HG02642 (cell line): ENCODE results near the gene CCDC88B.
A peak's percentile ranks its signal among the peaks of the same experiment; 100 is the strongest.
"Not testable (repeated sequence)": the region's sequence is repeated elsewhere in the genome, so short reads cannot be mapped to it uniquely, and the experiment has no call there.

Experiments
- ATAC-seq: cut with Tn5 transposase; IDR thresholded peaks from one replicate; pipeline ENCODE4 v1.9.1; 2021; ENCODE audit warnings: mild to moderate bottlenecking; ENCODE audit not compliant: unreplicated experiment, poor library complexity

Gene CCDC88B

DNA sequence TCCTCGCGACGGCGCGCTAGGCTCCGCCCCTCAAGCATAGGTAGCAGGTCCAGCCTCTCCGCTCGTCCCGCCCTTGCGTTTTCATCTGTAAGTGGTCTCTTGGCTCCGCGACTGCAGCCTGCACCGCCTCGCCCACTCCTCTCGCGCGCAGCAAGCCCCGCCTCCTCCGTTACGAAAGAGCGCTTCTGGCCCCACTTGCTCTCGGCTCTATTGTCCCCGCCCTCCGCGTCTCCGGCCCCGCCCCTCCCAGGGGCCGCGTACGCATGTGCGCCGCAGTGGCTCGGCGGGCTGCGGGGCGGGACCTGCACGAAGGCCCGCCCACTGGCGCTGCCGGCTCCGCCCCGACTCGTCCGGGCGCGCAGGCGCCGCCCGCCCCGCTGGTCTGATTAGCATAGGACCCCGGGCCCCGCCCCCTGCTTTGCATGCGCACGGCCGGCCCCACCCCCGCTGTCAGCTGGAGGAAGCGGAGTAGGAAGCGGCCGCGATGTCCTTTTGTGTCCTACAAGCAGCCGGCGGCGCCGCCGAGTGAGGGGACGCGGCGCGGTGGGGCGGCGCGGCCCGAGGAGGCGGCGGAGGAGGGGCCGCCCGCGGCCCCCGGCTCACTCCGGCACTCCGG, 34.8 kb upstream of the CCDC88B start, which contains the start of gene ESRRA:
Gene ESRRA (plus strand): TSS at position 450 of the 616 bp plus-strand sequence. CDS start 1,656 bp downstream, outside the sequence.
- ATAC-seq = peak; percentile 75

DNA sequence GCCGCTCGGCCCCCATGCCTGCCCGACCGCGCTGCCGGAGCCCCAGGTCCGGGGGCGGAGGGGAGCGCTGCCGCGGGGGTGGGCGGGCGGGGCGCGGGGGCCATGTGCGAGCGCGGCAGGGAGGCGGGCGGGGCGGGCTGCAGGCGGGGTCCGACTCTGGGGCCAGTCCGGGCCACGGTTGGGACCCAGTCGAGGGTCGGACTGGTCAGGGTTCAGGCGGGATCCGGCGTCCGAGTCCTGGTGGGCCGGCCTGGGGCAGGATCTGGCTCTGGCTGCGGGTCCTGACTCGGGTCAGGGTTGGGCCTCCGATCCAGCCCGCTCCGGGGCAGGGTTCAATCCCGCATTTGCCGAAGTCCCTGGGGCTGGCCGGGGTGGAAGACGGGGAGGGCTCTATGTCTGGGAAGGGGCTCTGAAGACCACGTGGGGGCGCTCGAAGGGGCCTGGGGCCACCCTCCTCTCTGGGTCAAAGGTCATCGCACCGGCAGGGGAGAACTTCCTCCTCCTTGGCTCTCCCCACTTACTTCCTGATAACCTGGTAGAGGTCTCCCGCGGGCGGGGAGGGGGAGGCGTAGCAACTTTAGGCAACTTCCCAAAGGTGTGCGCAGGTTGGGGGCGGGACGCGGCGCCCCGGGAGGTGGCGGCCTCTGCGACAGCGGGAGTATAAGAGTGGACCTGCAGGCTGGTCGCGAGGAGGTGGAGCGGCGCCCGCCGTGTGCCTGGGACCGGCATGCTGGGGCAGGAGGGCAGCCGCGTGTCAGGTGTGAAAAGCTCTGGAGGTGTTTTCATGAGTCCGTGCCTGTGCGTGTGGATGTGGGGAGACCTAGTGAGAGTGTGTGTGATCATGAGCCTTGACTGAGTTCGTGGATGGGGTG, 34.1 kb upstream of the CCDC88B start:
- peak; percentile 30 for ATAC-seq

DNA sequence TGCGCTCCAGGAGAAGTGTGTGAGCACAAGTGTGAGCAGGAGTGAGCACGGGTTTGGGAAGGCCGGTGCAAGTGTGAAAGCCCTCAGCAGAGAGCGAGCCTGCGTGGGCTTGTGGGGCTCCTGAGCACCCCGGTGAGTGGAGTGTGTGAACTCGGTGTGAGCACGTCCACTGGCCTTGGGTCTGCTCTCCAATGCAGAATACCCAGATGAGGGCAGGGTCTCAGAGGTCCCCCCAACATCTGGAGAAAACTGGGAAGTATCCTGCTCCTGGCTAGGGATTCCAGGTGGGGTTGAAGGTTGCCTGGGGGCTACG, 33.5 kb upstream of the CCDC88B start:
- no peak for ATAC-seq

DNA sequence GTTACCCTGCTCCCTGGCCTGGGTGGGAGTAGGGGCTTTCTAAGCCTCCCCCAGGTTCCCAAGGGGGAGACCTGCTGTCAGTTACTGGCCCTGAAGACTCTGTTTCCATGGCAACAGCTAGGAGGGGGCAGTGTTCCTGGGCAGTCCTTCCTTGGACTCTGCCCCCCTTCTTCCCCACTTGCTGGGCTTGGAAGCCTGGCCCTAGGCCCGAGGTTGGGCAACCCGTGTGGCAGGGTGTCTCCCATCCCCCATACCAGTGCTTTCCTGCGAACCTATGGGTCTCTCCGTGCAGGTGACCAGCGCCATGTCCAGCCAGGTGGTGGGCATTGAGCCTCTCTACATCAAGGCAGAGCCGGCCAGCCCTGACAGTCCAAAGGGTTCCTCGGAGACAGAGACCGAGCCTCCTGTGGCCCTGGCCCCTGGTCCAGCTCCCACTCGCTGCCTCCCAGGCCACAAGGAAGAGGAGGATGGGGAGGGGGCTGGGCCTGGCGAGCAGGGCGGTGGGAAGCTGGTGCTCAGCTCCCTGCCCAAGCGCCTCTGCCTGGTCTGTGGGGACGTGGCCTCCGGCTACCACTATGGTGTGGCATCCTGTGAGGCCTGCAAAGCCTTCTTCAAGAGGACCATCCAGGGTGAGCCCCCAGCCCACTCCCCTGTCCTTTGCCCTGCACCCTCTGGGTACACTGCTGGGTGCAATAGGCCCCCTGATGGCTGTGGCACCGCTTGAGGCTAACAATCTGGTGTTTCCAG, 33.0 kb upstream of the CCDC88B start:
- ATAC-seq = no peak

DNA sequence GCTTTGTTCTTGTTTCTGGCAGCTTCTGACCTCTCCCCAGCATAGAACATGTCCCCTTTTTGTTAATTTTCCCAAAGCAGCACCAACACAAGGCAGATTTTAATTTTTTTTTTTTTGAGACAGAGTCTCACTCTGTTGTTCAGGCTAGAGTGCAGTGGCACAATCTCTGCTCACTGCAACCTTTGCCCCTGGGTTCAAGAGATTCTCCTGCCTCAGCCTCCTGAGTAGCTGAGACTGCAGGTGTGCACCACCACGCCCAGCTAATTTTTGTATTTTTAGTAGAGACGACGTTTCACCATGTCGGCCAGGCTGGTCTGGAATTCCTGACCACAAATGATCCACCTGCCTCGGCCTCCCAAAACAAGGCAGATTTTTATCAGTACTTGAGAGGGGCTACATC, 32.2 kb upstream of the CCDC88B start:
- not testable (repeated sequence) for ATAC-seq

DNA sequence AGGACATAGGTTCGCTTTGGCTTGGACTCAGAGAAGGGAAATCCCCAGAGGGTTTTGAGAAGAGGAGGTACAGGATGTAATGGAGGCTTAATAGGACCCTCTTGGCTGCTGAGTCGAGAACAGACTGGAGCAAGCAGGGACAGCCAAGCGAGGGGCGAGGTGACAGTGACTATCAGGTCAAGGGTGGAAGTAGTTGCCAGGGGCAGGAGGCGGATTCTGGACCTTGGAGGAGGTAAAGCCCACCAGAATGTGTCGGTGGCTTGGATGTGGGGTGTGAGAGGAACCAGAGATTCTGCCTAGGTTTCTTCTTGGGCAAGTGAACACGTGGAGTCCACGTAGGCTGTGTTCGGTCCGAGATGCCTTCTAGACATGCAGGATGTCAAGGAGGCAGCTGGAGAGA, 27.1 kb upstream of the CCDC88B start:
- no peak for ATAC-seq

DNA sequence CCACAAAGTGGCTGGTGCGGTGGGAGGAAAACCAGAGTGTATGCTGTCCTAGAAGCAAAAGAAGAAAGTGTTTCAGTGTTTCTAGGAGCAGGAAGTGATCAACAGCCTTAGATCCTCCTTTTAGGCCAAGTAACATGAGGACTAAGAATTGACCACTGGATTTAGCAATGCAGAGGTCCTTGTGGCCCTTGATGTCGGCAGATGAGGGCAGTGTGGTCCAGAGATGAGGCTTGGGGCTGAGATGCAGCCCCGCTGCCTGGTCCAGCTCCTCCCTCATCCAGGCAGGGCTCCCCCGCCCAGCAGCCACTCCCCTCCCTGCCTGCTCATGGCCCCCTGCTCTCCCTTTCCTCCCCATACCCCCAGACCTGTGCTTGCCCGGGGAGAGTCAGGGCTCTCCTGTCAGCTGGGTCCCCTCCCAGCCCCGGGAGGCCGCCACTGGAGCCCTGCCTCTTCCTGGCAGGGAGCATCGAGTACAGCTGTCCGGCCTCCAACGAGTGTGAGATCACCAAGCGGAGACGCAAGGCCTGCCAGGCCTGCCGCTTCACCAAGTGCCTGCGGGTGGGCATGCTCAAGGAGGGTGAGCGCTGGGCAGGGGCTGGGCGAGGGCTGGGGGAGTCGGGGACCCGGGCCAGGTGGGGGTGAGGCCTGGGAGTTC, 26.4 kb upstream of the CCDC88B start:
- no peak for ATAC-seq

DNA sequence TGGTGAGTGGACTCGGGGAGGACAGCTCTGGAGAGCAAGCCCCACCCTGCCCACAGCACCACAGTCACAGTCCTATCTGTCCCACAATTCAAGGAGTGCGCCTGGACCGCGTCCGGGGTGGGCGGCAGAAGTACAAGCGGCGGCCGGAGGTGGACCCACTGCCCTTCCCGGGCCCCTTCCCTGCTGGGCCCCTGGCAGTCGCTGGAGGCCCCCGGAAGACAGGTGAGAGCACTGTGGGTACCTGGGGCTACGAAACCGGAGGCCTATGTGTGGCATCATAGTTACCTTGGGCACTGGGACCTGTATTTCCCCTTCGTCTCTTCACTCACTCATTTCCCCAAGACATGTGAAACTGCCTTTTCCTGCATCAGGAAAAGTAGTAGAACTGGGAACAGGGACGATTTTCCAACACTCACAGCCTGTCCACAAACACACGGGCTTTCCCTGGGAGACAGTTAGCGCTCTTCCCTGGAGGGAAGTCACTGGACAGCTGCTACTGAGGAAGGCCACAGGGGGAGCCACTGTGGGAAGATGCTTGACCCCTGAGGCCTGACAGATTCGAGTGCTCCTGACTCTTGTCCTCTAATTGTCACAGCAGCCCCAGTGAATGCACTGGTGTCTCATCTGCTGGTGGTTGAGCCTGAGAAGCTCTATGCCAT, 25.7 kb upstream of the CCDC88B start:
- ATAC-seq = no peak

DNA sequence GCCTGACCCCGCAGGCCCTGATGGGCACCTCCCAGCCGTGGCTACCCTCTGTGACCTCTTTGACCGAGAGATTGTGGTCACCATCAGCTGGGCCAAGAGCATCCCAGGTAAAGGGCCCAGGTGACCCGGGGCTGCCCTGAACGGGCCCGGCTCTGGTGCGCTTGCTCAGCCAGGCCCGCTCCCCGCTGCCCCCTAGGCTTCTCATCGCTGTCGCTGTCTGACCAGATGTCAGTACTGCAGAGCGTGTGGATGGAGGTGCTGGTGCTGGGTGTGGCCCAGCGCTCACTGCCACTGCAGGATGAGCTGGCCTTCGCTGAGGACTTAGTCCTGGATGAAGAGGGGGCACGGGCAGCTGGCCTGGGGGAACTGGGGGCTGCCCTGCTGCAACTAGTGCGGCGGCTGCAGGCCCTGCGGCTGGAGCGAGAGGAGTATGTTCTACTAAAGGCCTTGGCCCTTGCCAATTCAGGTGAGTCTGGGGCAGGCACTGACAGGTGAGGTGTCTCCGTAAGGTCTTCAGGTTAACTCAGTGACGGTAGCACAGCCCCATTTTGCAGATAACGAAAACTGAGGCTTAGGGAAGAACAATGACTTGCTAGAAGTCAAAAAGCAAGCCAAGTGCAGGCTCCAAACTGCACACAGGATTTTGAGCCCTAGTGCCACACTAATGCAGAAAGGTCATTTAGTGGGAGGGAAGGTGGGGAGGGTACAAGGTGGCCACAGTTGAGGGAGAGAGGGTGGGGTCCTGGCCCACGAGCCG, 25.0 kb upstream of the CCDC88B start:
- no peak for ATAC-seq

DNA sequence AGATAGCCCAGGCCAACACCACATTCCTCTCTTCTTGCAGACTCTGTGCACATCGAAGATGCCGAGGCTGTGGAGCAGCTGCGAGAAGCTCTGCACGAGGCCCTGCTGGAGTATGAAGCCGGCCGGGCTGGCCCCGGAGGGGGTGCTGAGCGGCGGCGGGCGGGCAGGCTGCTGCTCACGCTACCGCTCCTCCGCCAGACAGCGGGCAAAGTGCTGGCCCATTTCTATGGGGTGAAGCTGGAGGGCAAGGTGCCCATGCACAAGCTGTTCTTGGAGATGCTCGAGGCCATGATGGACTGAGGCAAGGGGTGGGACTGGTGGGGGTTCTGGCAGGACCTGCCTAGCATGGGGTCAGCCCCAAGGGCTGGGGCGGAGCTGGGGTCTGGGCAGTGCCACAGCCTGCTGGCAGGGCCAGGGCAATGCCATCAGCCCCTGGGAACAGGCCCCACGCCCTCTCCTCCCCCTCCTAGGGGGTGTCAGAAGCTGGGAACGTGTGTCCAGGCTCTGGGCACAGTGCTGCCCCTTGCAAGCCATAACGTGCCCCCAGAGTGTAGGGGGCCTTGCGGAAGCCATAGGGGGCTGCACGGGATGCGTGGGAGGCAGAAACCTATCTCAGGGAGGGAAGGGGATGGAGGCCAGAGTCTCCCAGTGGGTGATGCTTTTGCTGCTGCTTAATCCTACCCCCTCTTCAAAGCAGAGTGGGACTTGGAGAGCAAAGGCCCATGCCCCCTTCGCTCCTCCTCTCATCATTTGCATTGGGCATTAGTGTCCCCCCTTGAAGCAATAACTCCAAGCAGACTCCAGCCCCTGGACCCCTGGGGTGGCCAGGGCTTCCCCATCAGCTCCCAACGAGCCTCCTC, 24.1 kb upstream of the CCDC88B start:
- not testable (repeated sequence) for ATAC-seq

DNA sequence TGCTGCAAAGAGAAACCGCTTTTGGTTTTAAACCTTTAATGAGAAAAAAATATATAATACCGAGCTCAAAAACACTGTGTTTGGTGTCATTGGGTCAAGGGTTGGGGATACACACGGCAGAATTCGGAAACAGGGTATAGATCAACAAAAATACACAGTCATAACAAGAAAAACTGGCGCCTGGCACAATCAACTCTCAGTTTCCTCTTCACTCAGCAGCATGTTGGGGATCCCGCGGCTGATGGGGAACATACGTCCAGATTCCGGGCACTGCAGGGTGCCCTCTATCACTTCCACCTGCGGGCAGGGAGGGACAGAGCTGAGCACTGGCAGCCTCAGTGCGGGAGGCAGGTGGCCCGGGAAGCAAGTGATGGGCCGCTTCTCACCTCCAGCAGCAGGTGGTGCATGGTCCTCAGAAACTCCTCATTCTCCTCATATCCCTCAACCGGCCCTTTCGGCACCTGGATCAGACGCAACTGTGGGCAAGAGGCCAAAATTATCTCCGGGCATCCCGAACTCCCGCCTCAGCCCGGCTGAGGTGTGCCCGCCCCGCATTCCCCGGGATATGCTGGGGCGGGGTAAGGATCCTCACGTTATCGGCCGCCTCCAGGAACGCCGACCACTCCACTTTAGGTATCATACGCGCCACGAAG, 23.2 kb upstream of the CCDC88B start:
- peak; percentile 3 for ATAC-seq

DNA sequence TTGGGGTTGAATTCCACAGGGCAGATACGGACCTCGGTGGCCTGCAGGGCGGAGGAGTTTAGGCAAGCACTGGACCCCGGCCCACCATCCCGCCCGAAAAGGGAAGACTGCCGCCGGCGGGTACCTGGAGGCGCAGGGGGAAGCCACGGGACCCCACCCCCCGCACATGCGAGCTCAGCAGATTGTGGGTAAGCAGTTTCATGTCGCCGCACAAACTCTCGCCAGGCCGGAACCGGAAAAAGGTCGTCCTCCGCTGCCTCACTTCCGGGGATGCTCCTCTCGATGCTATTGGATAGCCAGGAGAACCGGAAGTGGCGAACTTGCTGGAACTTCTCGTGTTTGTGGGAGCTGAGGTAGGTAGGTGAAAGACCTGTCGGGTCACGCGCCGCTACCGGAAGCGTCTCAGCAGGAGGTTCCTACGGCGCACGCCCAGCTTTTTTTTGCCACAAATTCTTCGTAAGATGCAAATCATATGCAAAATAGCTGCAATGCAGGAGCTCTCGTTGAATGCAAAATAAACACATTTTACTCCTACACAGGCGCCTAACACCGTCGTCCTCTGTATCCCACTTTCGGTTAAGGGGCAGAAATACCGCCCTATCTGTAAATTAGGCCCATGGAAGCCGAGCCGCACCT, 22.6 kb upstream of the CCDC88B start, which contains the start of gene TRMT112:
Gene TRMT112 (minus strand): TSS at position 235 of the 636 bp plus-strand sequence. CDS start 33 bp downstream, at position 202.
- ATAC-seq = peak; percentile 63

DNA sequence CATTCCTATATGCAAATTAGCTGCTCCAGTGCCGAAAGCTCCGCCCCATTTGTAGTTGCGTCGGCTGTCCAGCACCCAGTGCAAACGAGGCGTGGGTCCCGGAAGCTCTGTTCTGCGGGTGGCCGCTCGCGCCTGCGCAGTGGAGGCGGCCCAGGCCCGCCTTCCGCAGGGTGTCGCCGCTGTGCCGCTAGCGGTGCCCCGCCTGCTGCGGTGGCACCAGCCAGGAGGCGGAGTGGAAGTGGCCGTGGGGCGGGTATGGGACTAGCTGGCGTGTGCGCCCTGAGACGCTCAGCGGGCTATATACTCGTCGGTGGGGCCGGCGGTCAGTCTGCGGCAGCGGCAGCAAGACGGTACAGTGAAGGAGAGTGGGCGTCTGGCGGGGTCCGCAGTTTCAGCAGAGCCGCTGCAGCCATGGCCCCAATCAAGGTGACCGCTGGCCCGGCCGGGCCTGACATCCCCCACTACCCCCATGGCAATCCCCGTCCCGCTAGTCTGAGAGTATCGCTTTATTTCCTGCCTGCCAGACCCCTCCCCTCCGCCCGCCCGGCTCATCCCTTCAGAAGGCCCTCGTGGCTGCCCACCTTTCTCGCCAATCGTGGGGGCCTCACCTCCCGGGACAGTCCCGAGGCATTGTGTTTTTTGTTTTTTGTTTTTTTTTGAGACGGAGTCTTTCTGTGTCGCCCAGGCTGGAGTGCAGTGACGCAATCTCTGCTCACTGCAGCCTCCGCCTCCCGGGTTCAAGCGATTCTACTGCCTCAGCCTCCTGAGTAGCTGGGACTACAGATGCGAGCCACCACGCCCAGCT, 21.8 kb upstream of the CCDC88B start, which contains the start of gene PRDX5:
Gene PRDX5 (plus strand): TSS at position 161 of the 805 bp plus-strand sequence. CDS start 95 bp downstream, at position 256.
- ATAC-seq = peak; percentile 84

DNA sequence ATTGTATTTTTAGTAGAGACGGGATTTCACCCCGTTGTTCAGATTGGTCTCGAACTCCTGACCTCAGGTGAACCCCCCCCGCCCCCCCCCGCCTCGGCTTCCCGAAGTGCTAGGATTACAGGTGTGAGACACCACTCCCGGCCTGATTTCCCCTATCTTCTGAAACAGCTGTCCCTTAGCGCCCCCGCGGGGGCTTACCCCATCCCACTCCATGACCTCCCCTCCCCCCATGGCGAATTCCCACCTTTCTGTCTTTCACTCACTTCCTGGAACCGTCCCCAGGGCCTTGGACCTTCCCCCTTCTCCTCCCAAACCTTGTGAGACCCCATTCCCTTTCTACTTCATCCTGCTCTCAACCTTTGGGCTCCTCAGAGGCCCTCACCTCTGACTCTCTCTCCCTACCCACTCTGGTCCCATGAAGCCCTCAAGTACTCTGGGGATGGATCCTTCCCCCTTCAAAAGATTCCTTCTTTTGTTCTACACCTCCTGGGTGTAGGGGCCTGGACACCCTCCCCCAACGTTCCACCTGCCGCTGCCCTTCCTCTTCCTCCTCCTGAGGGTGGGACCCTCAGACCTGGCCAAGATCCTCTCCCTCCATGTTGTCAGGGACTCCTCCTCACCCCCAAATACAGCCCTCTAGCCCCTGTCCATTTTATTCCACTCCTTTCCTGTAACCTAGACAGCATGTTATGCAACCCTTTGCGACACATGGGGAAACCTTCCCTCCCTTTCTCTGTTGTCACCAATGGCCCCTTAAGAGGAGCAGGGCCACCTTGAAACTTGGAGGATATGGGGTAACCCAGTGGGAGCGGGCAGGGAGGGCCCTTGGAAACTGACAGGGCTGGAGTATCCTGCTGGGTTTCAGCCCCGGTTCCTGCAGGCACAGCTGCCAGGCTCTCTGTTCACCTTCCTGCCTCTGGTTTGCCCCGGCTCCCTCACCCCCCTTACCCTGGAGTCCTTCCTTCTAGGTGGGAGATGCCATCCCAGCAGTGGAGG, 20.9 kb upstream of the CCDC88B start:
- no peak for ATAC-seq

DNA sequence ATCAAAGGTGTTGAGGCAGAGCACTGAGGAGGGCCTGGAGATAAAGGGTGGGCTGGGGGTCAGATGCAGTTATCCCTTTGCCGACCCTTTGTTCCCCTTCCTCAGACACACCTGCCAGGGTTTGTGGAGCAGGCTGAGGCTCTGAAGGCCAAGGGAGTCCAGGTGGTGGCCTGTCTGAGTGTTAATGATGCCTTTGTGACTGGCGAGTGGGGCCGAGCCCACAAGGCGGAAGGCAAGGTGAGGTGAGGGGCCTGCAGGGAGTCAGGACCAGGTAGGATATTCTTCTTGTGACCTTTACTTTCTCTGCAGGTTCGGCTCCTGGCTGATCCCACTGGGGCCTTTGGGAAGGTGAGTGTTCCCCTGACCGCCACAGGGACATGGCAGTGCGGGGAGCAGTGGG, 19.4 kb upstream of the CCDC88B start:
- ATAC-seq = no peak
